ENCODE measurements around the gene IQGAP2.

- no peak for TF ChIP-seq ZFP30 (CRISPR knock-in tag; IDR thresholded peaks at IDR 0.05)
- TF ChIP-seq BACH2 (CRISPR knock-in tag; IDR thresholded peaks at IDR 0.05; ENCODE audit: borderline replicate concordance): no peak
These were observed 182.7 kb downstream of the IQGAP2 start for GRCh38 chr5:76585783-76586217.

Data from SK-N-SH treated with all-trans-retinoic acid at 6 μM for 48 hours (cell line).